ENCODE results near the gene RBM22. TPM values are rescaled to one million over a fixed set of nuclear protein-coding genes. Genes with fewer than 3 reads are reported as not detected.
A peak's percentile ranks its signal among the peaks of the same experiment; 100 is the strongest.

RBM22 gene
- total RNA-seq, 1 experiment from 2014 or later = 57.3 TPM

- Histone ChIP-seq H3K79me2 (ENCODE audit: low read depth) (no peaks in the 10 kb centered on the region), H3K9me3 (ENCODE audit: insufficient read depth, low read depth) (no peaks in the 10 kb centered on the region), H3K36me3 (ENCODE audit: low read depth) (no peaks in the 10 kb centered on the region), H3K4me2 (no peak overlapping the region), H2AFZ (no peak overlapping the region), H3K4me3 (no peak overlapping the region), H3K4me1 (replicated peaks; ENCODE audit: insufficient read depth) (0 out of 2 replicates have a peak, but pooled peaks cover 9% of the 10 kb centered on the region), H3F3A (ENCODE audit: insufficient read depth, low read depth) (peaks cover 6% of the 10 kb centered on the region; the same call in 1 of the 2 replicates), H3K9me2 (ENCODE audit: insufficient read depth) (no peaks in the 10 kb centered on the region), H3K27me3 (ENCODE audit: insufficient read depth, low read depth) (no peaks in the 10 kb centered on the region), H3K27ac (no peak overlapping the region), H4K20me1 (ENCODE audit: insufficient read depth) (no peaks in the 10 kb centered on the region)
- BruUV-seq (replicated peaks) = no TSS peak
- DNase-seq = no peak
- TF ChIP-seq EZH2 (IDR thresholded peaks at IDR 0.05; ENCODE audit: low read depth) = no peak
- TF ChIP-seq, protein P1, sequence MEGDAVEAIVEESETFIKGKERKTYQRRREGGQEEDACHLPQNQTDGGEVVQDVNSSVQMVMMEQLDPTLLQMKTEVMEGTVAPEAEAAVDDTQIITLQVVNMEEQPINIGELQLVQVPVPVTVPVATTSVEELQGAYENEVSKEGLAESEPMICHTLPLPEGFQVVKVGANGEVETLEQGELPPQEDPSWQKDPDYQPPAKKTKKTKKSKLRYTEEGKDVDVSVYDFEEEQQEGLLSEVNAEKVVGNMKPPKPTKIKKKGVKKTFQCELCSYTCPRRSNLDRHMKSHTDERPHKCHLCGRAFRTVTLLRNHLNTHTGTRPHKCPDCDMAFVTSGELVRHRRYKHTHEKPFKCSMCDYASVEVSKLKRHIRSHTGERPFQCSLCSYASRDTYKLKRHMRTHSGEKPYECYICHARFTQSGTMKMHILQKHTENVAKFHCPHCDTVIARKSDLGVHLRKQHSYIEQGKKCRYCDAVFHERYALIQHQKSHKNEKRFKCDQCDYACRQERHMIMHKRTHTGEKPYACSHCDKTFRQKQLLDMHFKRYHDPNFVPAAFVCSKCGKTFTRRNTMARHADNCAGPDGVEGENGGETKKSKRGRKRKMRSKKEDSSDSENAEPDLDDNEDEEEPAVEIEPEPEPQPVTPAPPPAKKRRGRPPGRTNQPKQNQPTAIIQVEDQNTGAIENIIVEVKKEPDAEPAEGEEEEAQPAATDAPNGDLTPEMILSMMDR (conservative IDR thresholded peaks at IDR 0.05) = no peak
- intact Hi-C loops (cut with micrococcal nuclease; ENCODE audit: unreplicated experiment) = loop anchor here (5.0 kb wide), 1 partner anchor 37 kb away; no protein-coding TSS in a partner anchor
- ChIA-PET CTCF (interaction anchor here (0.6 kb wide), 2 partner anchors 43 to 82 kb away, joined by 3 to 5 read pairs; no protein-coding TSS in a partner anchor), POLR2A (ENCODE audit: unreplicated experiment) (no interaction called here)
Measured at GRCh38 chr5:150653762-150654556, 46.9 kb downstream of the RBM22 start.

- POLR2A ChIA-PET (ENCODE audit: unreplicated experiment) = no interaction called here
Measured at GRCh38 chr5:150653145-150653761, 47.6 kb downstream of the RBM22 start.

More at GRCh38 chr5:150653145-150653761, 47.6 kb downstream of the RBM22 start:
- Histone ChIP-seq H3K36me3 (ENCODE audit: low read depth) (no peaks in the 10 kb centered on the region), H3K4me3 (no peak overlapping the region), H3K27ac (no peak overlapping the region), H3K27me3 (ENCODE audit: insufficient read depth, low read depth) (no peaks in the 10 kb centered on the region), H3K9me2 (ENCODE audit: insufficient read depth) (no peaks in the 10 kb centered on the region), H3F3A (ENCODE audit: insufficient read depth, low read depth) (peaks cover 6% of the 10 kb centered on the region; the same call in 1 of the 2 replicates), H2AFZ (no peak overlapping the region), H4K20me1 (ENCODE audit: insufficient read depth) (no peaks in the 10 kb centered on the region), H3K4me1 (replicated peaks; ENCODE audit: insufficient read depth) (0 out of 2 replicates have a peak, but pooled peaks cover 9% of the 10 kb centered on the region), H3K79me2 (ENCODE audit: low read depth) (no peaks in the 10 kb centered on the region), H3K9me3 (ENCODE audit: insufficient read depth, low read depth) (no peaks in the 10 kb centered on the region), H3K4me2 (no peak overlapping the region)
- intact Hi-C loops (cut with micrococcal nuclease; ENCODE audit: unreplicated experiment) = loop anchor here (5.0 kb wide), 1 partner anchor 36 kb away; no protein-coding TSS in a partner anchor
- BruUV-seq (replicated peaks) = no TSS peak
- CTCF ChIA-PET = interaction anchor here (0.6 kb wide), 3 partner anchors 44 to 194 kb away, joined by 3 to 5 read pairs (median 4); no protein-coding TSS in a partner anchor
- no peak for TF ChIP-seq EZH2 (IDR thresholded peaks at IDR 0.05; ENCODE audit: low read depth)
- TF ChIP-seq, protein P1 (conservative IDR thresholded peaks at IDR 0.05) = peak; percentile 41; the same call in 1 of the 2 replicates
- no peak for DNase-seq
